Panc1 (cell line): ENCODE measurements around the gene TMCO4. TPM values are rescaled to one million over a fixed set of nuclear protein-coding genes. Genes with fewer than 3 reads are reported as not detected.

Source experiments
- ATAC-seq: fragments of 200-7000 bp; cut with Tn5 transposase; 2 replicates; pipeline ENCODE4 v1.9.1; 2020; ENCODE audit warnings: mild to moderate bottlenecking, moderate library complexity
- BruUV-seq: library from RNA; stranded (reverse); fragments of 400-500 nt; replicated peaks from 2 replicates; lab custom pipeline; 2021; lab: Mats Ljungman, UMichigan
- CTCF ChIA-PET: fragments of 300-600 bp; sonication (Branson Sonifier 250); formaldehyde crosslinking; loops from one replicate; lab custom pipeline; 2022; ENCODE audit warnings: antibody characterized with exemption; lab: Charles Lee
- POLR2A ChIA-PET: fragments of 300-600 bp; sonication (Branson Sonifier 250); formaldehyde crosslinking; loops from one replicate; lab custom pipeline; 2022; ENCODE audit warnings: antibody characterized with exemption; lab: Charles Lee
- DNase-seq: peaks from one replicate; pipeline ENCODE4 v3.0.0-alpha.2; 2010; ENCODE audit warnings: low read depth, low spot score
- H3K27ac ChIP-seq: 2 replicates; pipeline ENCODE4 v1.5.1; 2011; ENCODE audit warnings: mild to moderate bottlenecking, low read length, inconsistent platforms
- H3K27me3 ChIP-seq: fragments of 200-500 bp; sonication (Bioruptor generic); 2 replicates; pipeline ENCODE4 v1.6.0; 2014; ENCODE audit warnings: low read length, inconsistent platforms; ENCODE audit not compliant: control insufficient read depth, insufficient read depth
- H3K36me3 ChIP-seq: fragments of 200-500 bp; sonication (Bioruptor generic); 2 replicates; pipeline ENCODE4 v1.5.1; 2014; ENCODE audit warnings: inconsistent platforms, mild to moderate bottlenecking, low read length, moderate library complexity; ENCODE audit not compliant: control insufficient read depth, insufficient read depth
- H3K4me1 ChIP-seq: 2 replicates; pipeline ENCODE4 v1.5.1; 2011; ENCODE audit warnings: inconsistent platforms, mild to moderate bottlenecking, low read length, moderate library complexity; ENCODE audit not compliant: control insufficient read depth, insufficient read depth
- H3K4me3 ChIP-seq, 2 experiments: 2 replicates each; pipeline ENCODE4 v1.5.1; 2011 to 2012; ENCODE audit warnings: low read depth in 2 of 2, low read length in 2 of 2, mild to moderate bottlenecking in 2 of 2, inconsistent platforms in 1 of 2, moderate library complexity in 1 of 2
- H3K9me3 ChIP-seq: fragments of 200-500 bp; sonication (Bioruptor generic); 2 replicates; pipeline ENCODE4 v1.5.1; 2014; ENCODE audit warnings: low read depth, mild to moderate bottlenecking, inconsistent platforms, low read length, moderate library complexity; ENCODE audit not compliant: control insufficient read depth, insufficient read depth
- CTCF ChIP-seq: fragments of 450-650 bp; IDR thresholded peaks from 2 replicates; pipeline ENCODE4 v1.5.1; 2017; ENCODE audit warnings: mild to moderate bottlenecking
- REST ChIP-seq, 2 experiments: IDR thresholded peaks; 2 replicates each; pipeline ENCODE4 v1.6.1; 2011 to 2012; ENCODE audit warnings: low read depth in 2 of 2, control low read depth in 1 of 2, low read length in 1 of 2, mild to moderate bottlenecking in 1 of 2, moderate library complexity in 1 of 2; ENCODE audit not compliant: insufficient read depth in 1 of 2
- SIN3A ChIP-seq: IDR thresholded peaks from 2 replicates; pipeline ENCODE4 v1.6.1; 2012; ENCODE audit warnings: low read depth, mild to moderate bottlenecking, low read length, moderate library complexity, borderline replicate concordance; ENCODE audit not compliant: insufficient read depth
- in situ Hi-C: cut with HindIII; loops from 2 replicates; pipeline ENCODE4 v1.10.0; 2016; ENCODE audit warnings: low sequenced_read_pairs, low pct_unique_long_range_greater_than_20kb
- intact Hi-C: fragments of 100-400 bp; cut with micrococcal nuclease; formaldehyde crosslinking; loops from one replicate; pipeline ENCODE4 v1.10.0; 2022; ENCODE audit not compliant: unreplicated experiment
- total RNA-seq: library from RNA; stranded (reverse); gene quantifications from one replicate; pipeline ENCODE4 v1.2.1, GENCODE V29; 2021; ENCODE audit not compliant: unreplicated experiment

The TMCO4 gene
- total RNA-seq, 1 experiment from 2014 or later, result 13.2 TPM

DNA sequence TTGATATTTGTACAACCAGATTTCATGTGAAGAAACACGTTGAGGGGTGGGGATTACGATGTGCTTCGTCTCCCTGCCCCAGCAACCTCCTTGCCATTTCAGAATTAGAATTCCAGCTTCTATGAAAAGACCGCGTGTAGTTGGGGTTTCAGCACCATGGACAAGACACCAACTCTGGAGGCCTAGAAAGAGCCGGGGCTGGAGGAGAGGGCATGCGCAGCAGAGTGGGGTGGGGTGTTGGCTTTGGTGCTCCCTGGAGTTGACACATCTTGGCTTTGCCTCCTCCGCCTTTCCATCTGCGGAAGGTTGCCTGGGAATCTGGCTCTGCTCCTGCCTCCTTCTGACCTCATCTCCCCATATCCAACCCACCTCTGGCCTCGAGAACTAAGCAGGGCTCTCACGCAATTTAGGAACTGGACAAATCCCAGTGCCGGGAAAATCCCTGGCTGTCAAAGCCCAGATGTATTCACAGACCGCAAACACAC lies 123.2 kb downstream of the TMCO4 start:
- DNase-seq (no peak), ATAC-seq (no peak; the same call in 1 of the 2 replicates)
- H3K27me3 ChIP-seq, result peaks cover 2% of the 10 kb centered on the region; the same call in 1 of the 2 replicates
- ChIA-PET POLR2A (no interaction called here), CTCF (interaction anchor here (0.5 to 0.6 kb wide), 2 partner anchors 33 to 160 kb away, joined by 3 read pairs; no protein-coding TSS in a partner anchor)
- no peak overlapping the region for H3K27ac ChIP-seq
- in situ Hi-C loops, result no loop called here
- H3K4me1 ChIP-seq, result no peaks in the 10 kb centered on the region
- TF ChIP-seq REST (IDR thresholded peaks at IDR 0.05; ENCODE audit: insufficient read depth in 1 of 2, low read depth in 2 of 2, low read length in 1 of 2) (peak; percentile 94 to 98), CTCF (no peak)
- H3K9me3 ChIP-seq, result no peaks in the 10 kb centered on the region
- intact Hi-C loops, result no loop called here
- BruUV-seq, result no TSS peak
- no peak overlapping the region for H3K4me3 ChIP-seq
- no peaks in the 10 kb centered on the region for H3K36me3 ChIP-seq

DNA sequence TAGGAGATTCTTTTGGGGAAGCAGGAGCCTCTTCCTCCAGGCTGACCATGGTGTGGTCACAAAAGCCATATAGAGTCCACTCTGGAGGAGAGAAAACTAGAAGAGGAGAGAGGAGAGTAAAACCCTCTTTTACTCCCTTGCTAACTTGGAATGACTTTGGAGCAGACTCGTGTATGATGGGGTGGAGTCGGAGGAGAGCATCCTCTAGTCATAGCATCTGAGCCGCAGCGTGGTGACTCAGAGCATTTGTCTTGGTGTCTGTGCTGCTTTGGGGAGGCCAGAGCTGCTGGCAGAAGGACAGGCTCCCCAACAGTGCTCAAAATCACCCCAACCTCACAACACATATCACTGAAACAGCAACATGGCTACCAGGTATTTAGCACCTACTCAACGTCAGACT lies 123.9 kb downstream of the TMCO4 start:
- intact Hi-C loops, result no loop called here
- Histone ChIP-seq H3K36me3 (no peaks in the 10 kb centered on the region), H3K4me1 (no peaks in the 10 kb centered on the region), H3K27me3 (peaks cover 2% of the 10 kb centered on the region; the same call in 1 of the 2 replicates), H3K9me3 (no peaks in the 10 kb centered on the region), H3K4me3 (no peak overlapping the region), H3K27ac (no peak overlapping the region)
- in situ Hi-C loops, result no loop called here
- no TSS peak for BruUV-seq
- no peak for ATAC-seq
- POLR2A ChIA-PET, result no interaction called here
- CTCF ChIA-PET, result no interaction called here
- TF ChIP-seq SIN3A, result no peak
- 0 out of 4 replicates have a peak, but pooled peaks of 1 of the 2 experiments have one; percentile 16 for TF ChIP-seq REST (IDR thresholded peaks at IDR 0.05; ENCODE audit: insufficient read depth in 1 of 2, low read depth in 2 of 2, low read length in 1 of 2)
- no peak for DNase-seq
